GM21447 (cell line): Measurements from ENCODE around the gene RAF1.
"Not testable (repeated sequence)": the region's sequence is repeated elsewhere in the genome, so short reads cannot be mapped to it uniquely, and the experiment has no call there.

Experiments
- ATAC-seq: cut with Tn5 transposase; IDR thresholded peaks from one replicate; pipeline ENCODE4 v1.9.1; 2021; ENCODE audit not compliant: unreplicated experiment

RAF1 gene

GRCh38 chr3:12643010-12643380, 20.9 kb downstream of the RAF1 start:
- ATAC-seq: no peak

DNA sequence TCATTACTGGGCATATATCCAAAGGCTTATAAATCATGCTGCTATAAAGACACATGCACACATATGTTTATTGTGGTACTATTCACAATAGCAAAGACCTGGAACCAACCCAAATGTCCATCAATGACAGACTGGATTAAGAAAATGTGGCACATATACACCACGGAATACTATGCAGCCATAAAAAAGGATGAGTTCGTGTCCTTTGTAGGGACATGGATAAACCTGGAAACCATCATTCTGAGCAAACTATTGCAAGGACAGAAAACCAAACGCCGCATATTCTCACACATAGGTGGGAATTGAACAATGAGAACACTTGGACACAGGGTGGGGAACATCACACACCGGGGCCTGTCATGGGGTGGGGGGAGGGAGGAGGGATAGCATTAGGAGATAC, 23.1 kb downstream of the RAF1 start:
- not testable (repeated sequence) for ATAC-seq

DNA sequence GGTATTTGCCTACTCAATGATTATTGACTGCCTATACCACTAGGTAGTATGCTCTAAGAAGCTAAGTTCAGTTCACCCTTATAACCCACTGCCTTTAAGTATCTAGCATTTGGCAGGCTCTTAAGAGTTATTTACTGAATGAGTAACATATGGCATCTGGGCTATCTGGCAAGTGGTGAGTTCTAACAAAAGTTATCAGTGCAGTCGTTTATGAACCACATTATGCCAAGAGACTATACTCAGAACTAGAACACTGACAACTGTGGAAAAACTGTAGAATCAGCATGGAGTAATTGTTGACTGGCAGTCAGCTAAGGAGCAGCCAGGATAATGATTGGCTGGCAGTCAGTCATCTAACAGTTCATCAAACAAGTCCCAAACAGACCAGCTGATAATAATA, 25.8 kb downstream of the RAF1 start:
- no peak for ATAC-seq

DNA sequence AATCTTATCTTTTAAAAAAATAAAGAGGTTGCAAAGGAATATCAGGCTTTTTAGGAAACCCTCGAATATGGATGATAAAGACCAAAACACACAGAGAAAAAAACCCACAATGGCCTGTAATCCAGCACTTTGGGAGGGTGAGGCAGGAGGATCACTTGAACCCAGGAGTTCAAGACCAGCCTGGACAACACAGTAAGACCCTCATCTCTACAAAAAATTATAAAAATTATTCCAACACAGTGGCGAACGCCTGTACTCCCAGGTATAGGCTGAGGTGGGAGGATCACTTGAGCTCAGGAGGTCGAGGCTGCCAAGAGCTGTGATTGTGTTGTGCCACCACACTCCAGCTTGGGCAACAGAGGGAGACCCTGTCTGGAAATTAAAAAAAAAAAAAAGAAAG, 30.8 kb downstream of the RAF1 start:
- ATAC-seq: no peak

GRCh38 chr3:12632523-12632922, 31.4 kb downstream of the RAF1 start:
- no peak for ATAC-seq

DNA sequence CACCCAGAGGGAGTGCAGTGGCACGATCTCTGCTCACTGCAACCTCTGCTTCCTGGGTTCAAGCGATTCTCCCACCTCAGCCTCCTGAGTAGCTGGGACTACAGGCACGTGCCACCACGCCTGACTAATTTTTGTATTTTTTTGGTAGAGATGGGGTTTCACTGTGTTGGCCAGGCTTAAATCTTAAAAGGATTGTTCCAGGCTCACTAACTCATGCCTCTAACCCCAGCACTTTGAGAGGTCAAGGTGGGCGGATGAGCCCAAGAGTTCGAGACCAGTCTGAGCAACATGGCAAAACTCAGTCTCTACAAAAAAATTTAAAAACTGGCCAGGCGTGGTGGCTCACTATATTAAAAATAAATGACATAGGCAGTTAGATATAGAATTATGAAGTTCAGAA, 33.1 kb downstream of the RAF1 start:
- not testable (repeated sequence) for ATAC-seq

- no peak for ATAC-seq
Observed at GRCh38 chr3:12630292-12630691, 33.6 kb downstream of the RAF1 start.

GRCh38 chr3:12629560-12629959, 34.4 kb downstream of the RAF1 start:
- no peak for ATAC-seq

DNA sequence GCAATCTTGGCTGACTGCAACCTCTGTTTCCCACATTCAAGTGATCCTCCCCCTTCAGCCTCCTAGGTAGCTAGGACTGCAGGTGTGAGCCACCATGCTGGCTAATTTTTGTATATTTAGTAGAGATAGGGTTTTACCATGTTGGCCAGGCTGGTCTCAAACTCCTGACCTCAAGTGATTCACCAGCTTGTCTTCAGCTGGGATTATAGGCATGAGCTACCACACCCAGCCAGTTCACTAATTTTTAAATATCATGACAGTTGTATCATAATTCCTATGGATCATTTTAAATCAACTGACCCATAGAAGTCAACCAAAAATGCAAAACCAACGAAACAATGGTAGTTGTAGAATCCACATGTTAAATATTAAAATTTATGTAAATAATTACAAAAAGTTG, 35.1 kb downstream of the RAF1 start:
- ATAC-seq: no peak

- ATAC-seq: no peak
Observed at GRCh38 chr3:12627370-12627769, 36.5 kb downstream of the RAF1 start.

DNA sequence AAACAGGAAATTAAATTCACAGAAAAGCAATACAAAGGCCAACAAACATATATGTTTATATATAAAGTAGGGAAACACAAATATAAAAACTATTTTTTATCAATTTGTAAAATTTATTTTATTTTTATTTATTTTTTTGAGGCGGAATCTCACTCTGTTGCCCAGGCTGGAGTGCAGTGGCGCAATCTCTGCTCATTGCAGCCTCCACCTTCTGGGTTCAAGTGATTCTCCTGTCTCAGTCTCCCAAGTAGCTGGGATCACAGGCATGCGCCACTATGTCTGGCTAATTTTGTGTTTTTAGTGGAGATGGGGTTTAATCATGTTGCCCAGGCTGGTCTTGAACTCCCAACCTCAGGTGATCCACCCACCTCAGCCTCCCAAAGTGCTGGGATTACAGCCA, 39.0 kb downstream of the RAF1 start:
- ATAC-seq: not testable (repeated sequence)

- ATAC-seq: no peak
Observed at GRCh38 chr3:12624056-12624455, 39.9 kb downstream of the RAF1 start.

- ATAC-seq: no peak
Observed at GRCh38 chr3:12622335-12622734, 41.6 kb downstream of the RAF1 start.

- ATAC-seq: no peak
Observed at GRCh38 chr3:12620729-12621128, 43.2 kb downstream of the RAF1 start.

DNA sequence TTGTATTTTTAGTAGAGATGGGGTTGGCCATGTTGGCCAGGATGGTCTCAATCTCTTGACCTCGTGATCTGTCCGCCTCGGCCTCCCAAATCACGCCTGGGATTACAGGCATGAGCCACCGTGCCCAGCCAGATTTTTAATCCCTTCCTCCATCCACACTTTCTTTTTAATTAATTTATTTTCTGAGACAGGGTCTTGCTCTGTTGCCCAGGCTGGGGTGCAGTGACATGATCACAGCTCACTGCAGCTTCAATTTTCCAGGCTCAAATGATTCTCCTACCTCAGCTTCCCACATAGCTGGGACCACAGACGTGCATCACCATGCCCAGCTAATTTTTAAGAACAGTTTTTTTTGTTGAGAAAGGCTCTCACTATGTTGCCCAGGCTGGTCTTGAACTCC, 43.6 kb downstream of the RAF1 start:
- no peak for ATAC-seq

DNA sequence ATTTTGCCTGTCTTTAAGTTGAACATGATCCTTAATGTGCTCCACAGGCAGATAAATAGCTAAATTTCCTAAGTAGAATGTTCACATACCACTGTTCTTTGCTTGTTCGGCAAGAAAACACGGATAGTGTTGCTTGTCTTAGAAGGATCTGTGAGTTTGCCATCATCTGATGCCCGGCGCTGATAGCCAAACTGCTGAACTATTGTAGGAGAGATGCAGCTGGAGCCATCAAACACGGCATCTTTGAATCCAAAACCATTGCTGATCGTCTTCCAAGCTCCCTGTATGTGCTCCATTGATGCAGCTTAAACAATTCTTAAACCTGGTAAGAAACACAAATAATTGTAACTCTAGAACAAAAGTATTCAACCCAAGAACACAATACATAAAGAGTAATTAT, 45.5 kb downstream of the RAF1 start:
- no peak for ATAC-seq

- no peak for ATAC-seq
Observed at GRCh38 chr3:12615266-12615665, 48.7 kb downstream of the RAF1 start.

DNA sequence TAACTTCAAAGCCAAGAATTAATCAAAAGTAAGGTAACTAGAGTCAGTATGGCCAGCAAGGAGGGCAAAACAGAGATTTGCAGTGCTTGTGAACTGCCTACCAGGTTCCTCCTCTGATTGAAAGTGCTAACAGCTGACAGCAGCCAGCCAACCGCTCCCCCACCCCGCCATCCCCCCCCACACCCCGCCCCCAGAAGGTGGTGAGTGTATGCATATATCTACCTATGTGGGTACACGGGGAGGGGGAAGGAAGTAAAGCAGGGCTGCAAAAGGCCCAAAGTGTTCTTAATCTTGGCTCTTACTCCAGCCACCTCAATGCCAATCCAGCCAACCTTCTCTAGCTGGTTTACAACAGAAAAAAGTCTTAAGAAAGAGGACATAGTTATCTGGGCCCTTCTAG, 50.7 kb downstream of the RAF1 start:
- no peak for ATAC-seq

DNA sequence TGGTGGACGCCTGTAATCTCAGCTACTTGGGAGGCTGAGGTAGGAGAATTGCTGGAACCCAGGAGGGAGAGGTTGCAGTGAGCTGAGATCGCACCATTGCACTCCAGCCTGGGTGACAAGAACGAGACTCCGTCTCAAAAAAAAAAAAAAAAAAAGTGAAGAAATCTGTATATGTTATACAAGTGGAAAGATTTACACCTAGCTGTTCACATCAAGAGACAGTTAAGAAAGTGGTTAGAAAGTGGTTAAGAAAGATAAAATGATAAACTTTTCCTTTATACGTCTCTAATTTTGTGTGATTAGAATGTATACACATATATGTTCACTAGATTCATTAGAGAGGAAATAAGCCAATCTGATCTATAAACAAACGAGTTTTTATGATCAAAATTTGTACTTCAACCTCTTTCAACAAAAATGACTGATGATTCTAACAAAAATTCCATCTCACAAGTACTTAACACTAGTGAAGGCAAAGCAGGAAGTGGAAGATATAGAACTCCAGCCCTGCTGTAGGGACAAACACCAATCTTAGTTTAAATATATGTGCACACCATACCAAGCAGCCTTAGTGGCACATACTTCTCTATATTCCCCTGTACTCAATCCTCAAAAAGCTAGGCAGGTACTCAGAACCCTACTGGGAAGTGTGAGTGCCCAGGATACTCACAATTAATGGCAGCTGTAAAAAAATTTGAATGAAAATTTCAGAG, 51.2 kb downstream of the RAF1 start:
- no peak for ATAC-seq

DNA sequence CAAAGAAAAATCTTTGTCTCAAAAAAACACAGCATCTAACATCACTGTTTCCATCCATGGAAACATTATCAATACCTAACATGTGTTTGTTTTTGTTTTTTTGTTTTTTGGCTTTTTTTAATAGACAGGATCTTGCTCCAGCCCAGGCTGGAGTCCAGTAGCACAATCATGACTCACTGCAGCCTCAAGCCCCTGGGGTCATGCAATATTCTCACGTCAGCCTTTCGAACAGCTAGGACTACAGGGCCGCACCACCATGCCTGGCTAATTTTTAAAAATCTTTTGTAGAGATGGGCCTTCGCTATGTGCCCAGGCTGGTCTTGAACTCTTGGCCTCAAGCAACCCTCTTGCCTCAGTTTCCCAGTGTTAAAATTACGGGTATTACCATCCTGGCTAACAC, 52.8 kb downstream of the RAF1 start:
- no peak for ATAC-seq

DNA sequence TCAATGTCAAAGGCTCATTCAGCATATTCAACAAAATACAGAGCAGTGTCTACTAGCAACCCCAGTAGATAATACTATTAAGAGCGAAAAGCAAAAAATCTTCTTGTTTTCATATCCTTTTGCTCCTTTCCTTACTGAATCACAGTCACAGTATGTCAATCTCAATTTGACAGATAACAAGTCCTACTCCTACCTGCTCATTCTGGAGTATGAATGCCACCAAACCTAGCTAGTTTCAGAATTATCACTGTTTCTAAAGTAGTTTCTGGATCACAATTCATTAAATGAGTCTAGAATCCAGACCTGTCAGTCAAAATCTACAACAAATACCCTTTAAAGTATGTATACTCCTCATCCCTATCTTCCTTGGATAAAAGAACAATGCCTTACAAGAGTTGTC, 55.5 kb downstream of the RAF1 start:
- no peak for ATAC-seq

DNA sequence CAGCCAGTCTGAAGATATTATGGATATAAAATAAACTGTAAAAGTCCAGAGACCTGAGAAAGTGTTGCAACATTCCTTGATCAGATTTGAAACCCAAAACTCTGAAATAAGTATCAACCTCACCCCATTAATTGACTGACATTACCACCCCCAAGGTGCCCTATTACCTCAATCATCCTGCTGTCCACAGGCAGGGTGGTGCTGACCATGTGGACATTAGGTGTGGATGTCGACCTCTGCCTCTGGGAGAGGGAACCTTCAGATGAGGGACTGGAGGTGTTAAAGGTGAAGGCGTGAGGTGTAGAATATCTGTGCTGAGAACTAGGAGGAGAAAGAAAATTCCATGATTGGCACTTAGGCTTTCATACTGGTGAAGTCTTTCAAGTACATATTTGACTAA, 59.9 kb downstream of the RAF1 start:
- ATAC-seq: no peak

GRCh38 chr3:12601072-12601471, 62.8 kb downstream of the RAF1 start:
- ATAC-seq: no peak

GRCh38 chr3:12598890-12599289, 65.0 kb downstream of the RAF1 start:
- ATAC-seq: no peak
